ENCODE results near the gene EEPD1. TPM values are rescaled to one million over a fixed set of nuclear protein-coding genes. Genes with fewer than 3 reads are reported as not detected.

EEPD1 gene
- total RNA-seq, 8 experiments from 2014 or later = 2.3 to 14.1 (median 4.4) TPM

GRCh38 chr7:36349626-36350025 lies 196.6 kb downstream of the EEPD1 start:
- 51 to 100% (median 95%) methylated on average over 1 to 2 of the region's 2 CpGs; no CpG with 5 or more reads in 1 of the 10 experiments for WGBS, 10 experiments
- in situ Hi-C loops (cut with MboI; ENCODE audit: low pct_unique_long_range_greater_than_20kb in 2 of 9, low sequenced_read_pairs in 9 of 9, unreplicated experiment in 9 of 9) = no loop called here
- Histone ChIP-seq H3K4me3 (no peak overlapping the region), H3K4me1 (replicated peaks in 1 of 2) (no peaks in the 10 kb centered on the region), H3K27ac (no peak overlapping the region)
- ATAC-seq (replicated peaks in 6 of 8) = no peak

Other genes starting within 250 kb of the EEPD1 start
- gene ANLN, start 236.6 kb downstream of the EEPD1 start, total RNA-seq = 10 to 100 TPM in 3 of 8 experiments, 1 to 10 TPM in 4, under 1 TPM in 1; 0.92 to 44.0 (median 3.5) TPM

All from motor neuron (in vitro differentiated cells).